GM23248 (cell line): Measurements from ENCODE around the gene PPP4C.

Experiments
- EZH2 ChIP-seq: fragments of 200-600 bp; sonication (generic); IDR thresholded peaks from 2 replicates; pipeline ENCODE4 v1.6.1; 2018; ENCODE audit warnings: antibody characterized with exemption, mild to moderate bottlenecking; ENCODE audit not compliant: insufficient read depth, poor library complexity, severe bottlenecking
- EZH2phosphoT487 ChIP-seq: fragments of 200-600 bp; sonication (generic); IDR thresholded peaks from 2 replicates; pipeline ENCODE4 v1.6.1; 2018; ENCODE audit warnings: antibody characterized with exemption, moderate library complexity, mild to moderate bottlenecking, low read depth; ENCODE audit not compliant: insufficient read depth

GRCh38 chr16:30068750-30069610, 6.8 kb upstream of the PPP4C start:
- TF ChIP-seq EZH2 (no peak), EZH2phosphoT487 (no peak)
